GM13976 (cell line): ENCODE data around the gene CDK14.
A peak's percentile ranks its signal among the peaks of the same experiment; 100 is the strongest.

Experiments
- DNase-seq: peaks from one replicate; pipeline ENCODE4 v3.0.0; 2012; ENCODE audit warnings: low spot score
- in situ Hi-C: fragments of 300-500 bp; cut with MboI; formaldehyde crosslinking; loops from one replicate; pipeline ENCODE4 v1.12.0; 2022; ENCODE audit warnings: low sequenced_read_pairs, mixed read lengths, inconsistent platforms; ENCODE audit not compliant: unreplicated experiment
- TF ChIP-seq, protein P1 (sequence below): IDR thresholded peaks from 2 replicates; pipeline ENCODE4 v1.5.1; 2012; ENCODE audit warnings: borderline replicate concordance, mild to moderate bottlenecking; ENCODE audit not compliant: insufficient read depth; ENCODE audit errors: extremely low read depth, missing control alignments, control extremely low read depth

Gene CDK14

DNA sequence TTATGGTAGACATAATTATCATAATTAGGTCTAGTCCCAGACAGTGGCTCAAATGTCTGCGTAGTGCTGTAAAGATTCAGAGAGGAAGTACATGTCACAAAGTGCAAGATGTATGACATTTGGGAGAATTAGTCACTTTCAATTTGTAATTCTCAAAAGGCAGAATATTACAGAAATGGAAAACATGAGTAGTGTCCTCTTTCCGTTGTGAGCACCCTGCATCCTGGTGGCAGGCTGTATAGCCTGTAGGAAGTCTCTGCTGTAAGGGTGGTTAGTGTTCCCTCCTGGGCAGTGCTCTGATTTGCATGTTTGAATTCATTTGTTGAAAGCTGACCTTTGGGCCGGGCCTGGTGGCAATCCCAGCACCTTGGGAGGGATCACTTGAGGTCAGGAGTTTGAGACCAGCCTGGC lies 17.0 kb downstream of the CDK14 start:
- peak; percentile 43 for DNase-seq
- TF ChIP-seq, protein P1, sequence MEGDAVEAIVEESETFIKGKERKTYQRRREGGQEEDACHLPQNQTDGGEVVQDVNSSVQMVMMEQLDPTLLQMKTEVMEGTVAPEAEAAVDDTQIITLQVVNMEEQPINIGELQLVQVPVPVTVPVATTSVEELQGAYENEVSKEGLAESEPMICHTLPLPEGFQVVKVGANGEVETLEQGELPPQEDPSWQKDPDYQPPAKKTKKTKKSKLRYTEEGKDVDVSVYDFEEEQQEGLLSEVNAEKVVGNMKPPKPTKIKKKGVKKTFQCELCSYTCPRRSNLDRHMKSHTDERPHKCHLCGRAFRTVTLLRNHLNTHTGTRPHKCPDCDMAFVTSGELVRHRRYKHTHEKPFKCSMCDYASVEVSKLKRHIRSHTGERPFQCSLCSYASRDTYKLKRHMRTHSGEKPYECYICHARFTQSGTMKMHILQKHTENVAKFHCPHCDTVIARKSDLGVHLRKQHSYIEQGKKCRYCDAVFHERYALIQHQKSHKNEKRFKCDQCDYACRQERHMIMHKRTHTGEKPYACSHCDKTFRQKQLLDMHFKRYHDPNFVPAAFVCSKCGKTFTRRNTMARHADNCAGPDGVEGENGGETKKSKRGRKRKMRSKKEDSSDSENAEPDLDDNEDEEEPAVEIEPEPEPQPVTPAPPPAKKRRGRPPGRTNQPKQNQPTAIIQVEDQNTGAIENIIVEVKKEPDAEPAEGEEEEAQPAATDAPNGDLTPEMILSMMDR, result no peak
- in situ Hi-C loops, result no loop called here

DNA sequence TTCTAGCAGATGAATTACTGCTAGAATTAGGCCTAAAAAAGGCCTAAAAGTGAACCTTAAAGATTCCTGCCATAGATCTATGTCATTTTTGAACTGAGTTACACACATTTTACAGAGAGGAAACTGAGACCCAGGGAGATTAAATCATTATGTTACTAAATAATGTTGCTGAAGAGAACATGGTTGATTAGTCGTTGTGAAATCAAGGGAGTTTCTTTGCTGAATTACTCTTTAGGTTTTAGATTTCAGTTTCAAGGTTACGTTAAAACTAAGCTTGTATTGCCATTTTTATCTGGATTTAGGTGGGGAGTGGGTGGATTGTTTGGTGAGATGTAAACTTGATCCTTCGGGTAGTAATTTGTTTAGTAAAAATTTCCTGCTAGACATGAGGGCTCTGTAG lies 21.3 kb downstream of the CDK14 start:
- no peak for DNase-seq
- TF ChIP-seq, protein P1, result no peak
- in situ Hi-C loops, result no loop called here

DNA sequence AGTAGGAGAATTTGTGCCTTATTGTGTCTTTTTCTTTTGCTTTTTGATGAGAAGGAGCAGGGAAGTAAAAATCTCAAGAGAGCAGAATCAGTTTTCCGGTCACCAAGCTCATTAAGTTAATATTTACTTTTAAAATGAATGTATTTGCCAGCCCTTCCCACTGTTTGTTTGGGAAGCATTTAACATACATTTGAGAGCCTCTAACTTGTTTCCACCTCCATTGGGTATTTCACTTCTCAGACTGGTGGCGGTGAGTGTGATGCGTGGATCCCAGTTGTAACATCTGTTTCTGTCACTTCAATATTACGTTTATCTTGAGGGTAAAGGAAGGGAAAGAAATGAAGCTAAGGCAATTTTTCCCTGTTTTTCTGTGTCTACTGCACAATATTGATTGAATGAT lies 22.8 kb downstream of the CDK14 start:
- in situ Hi-C loops, result no loop called here
- no peak for DNase-seq
- TF ChIP-seq, protein P1, result no peak

DNA sequence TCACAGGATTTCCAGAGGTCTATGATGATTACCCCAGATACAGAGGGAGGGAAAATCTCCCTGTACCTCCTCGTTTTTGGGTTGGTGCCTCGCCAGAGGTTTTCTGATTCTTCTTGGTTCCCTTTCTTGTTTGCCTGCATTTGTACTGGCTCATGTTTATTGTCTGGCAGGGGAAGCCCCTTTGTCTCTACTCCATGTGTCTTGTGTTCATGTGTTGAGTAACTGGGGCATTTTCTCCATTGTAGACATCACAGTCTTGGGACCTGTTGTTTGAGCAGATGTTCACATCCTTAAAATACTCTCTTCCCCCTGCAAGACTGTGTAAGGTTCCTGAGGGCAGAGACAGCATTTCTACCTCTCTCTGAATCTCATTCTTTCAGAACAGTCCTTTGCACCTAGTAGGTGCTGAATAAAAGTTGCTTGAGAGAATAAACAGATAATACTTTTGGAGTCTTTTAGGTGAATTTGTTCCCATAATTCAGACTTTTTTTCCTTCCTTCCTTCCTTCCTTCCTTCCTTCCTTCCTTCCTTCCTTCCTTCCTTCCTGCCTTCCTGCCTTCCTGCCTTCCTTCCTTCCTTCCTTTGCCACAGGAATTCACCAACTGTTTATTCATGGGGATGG lies 25.1 kb downstream of the CDK14 start:
- no peak for DNase-seq
- TF ChIP-seq, protein P1, result no peak
- in situ Hi-C loops, result no loop called here

DNA sequence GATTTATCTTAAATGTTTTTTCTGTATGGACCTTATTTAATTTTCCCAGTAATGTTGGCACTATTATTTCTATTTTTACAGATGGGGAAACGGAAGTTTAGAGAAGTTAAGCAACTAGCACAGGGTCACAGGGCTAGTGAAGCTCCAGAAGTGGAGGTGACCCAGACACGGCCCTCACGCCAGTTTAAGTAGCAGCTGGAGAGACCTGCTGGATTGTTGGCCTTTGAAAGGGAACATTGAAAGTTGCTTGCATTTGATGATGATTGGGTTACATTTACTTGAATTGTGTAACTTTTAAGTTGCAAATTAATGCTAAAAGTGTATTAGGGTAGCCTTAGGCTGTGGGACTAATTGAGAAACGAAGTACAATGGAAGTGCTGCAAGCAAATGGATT lies 25.6 kb downstream of the CDK14 start:
- in situ Hi-C loops, result no loop called here
- TF ChIP-seq, protein P1, result no peak
- DNase-seq, result no peak

DNA sequence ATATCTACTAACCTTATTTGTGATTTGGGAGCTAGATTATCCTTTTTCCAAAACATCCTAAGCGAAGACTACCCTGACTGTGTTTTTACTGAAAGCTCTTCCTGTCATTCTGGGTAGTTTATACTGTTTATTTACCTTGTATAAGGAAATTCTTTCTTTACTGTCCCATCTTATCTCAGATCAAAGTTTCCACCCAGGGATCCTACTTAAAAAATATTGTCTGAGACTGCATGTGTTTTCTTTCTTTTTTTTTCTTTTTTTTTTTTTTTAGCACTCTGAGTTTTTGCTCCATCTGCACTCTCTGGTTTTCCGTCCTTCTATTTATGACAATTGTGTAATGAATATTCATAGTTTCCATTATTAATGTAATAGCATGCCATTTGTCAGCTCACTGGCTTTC lies 26.5 kb downstream of the CDK14 start:
- DNase-seq, result no peak
- in situ Hi-C loops, result no loop called here
- TF ChIP-seq, protein P1, result no peak

DNA sequence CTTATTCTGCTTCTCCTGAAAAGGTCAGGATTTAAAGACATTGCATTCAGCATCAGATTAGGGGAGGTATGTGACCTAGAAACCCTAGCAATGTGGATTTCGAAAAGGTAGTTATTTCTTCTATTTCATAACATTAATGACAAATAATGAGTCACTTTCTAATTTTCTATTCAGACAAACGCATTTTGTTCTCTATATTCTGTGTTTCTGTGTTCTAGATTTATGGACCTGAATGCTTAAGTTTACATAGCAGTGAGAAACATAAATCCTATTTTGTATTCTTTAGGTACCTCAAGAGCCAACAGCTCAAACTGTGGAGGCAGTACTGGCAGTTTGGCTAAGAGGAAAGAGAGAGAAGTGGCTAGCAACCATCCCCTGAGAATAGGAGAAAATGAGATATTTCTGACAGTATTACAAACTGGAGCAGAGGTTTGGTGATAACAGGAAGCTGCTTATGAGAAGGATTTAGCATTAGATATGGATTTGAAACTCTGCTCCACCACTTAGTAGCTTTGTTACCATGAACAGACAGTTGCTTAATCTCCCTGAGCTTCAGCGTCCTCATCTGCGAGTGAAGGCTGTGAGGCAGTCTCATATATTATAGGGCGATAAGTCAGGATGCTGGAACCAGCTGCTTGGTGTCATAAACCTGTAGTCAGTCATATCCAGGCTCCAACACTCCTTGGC lies 28.2 kb downstream of the CDK14 start:
- no peak for DNase-seq
- TF ChIP-seq, protein P1, result no peak
- in situ Hi-C loops, result no loop called here
